SHP77 (cell line): ENCODE measurements around the gene DCAF15.

Experiments used
- DNase-seq, 2 experiments: peaks; one replicate each; lab custom pipeline; 2025; lab: John Stamatoyannopoulos, UW

The DCAF15 gene

DNA sequence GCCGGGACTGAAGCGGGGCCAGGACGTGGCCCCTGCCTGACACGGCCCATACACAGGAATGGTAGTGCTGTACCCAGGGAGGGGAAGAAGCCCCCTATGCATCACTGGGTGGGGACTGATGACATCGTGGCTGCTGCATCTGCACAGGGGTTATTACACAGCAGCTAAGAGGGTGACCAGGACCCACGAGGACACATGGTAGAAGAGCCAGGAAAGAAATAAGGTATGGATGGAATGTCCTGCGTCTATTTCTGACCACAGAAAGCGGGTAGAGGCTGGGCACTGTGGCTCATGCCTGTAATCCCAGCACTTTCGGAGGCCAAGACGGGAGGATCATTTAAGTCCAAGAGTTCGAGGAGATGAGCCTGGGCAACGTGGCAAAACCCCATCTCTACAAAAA, 24.1 kb downstream of the DCAF15 start:
- no peak for DNase-seq

DNA sequence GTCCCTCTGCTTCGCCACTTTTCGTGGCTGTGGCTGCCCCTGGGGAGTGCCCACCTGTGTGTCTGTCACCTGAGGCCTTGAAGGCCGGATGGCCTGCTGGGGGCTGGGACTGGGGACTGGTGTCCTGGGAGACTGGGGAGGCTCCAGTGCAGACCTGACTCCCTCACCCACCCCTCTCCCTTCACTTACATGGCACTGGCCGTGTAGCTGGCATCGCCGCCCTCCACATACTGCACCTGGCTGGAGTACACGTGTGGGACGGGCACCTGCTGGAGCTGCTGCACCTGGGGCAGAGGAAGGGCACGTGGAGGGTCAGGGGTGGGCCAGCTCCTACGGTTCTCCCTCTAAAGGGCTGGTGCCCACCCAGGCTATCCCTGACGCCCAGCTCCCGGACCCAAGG, 25.5 kb downstream of the DCAF15 start:
- DNase-seq, result no peak

DNA sequence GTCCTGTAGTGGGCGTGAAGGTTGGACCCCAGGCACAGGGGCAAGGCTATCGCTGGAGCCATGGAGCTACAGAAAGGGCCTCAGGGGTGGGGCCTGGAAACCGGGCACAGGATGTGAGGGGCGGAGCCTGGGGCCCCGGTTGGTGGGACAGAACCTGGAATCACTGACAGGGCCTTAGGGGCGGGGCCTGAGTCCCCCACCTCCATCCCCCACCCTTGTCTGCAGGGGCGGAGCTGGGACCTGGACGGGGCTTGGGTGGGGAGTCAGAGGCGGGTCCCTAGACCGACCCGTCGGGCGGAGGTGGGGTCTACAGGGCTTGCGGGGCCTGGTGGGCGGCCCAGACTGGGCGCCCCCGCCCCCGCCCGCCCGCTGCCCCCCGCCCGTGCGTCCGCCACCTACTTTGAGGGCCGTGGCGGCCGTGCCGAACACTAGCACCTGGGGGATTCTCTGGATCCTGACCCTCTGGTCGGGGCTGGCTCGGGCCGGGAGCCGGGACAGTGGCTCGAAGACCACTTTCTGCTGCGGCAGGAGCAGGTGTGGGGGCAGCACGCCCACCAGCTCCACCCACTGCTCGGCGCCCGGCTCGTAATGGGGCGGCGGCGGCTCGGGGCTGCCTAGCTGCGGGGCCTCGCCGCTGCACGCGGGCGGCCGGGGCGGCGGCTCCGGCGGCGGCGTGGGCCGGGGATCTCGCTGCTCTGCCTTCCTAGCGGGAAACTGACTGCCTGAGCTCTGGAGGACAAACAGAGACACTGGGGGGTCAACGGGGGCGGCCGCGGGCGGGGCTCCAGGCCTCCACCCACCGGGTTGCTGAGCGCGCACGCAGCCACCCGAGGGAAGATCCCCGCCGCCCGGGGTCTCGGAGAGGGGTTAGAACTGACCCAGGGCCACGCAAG, 26.3 kb downstream of the DCAF15 start:
- DNase-seq, result no peak

DNA sequence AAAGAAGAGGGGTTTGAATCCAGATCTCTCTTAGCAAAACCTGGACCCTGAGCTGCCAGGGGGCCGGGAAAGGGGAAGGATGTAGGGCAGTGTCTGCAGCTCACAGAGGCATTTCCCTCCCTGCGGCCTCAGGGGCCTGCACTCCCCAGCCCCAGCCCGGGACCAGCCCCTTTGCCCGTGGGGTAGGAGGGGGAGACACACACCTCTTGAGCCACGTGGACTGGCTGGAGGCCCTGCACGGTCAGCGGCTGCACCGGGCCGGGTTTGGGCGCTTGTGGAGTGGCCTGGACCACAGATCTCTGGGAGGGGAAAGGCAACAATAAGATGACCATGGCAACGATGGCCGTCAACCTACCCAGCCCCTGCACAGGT, 26.9 kb downstream of the DCAF15 start:
- DNase-seq, result no peak

GRCh38 chr19:13979686-13980085, 27.4 kb downstream of the DCAF15 start:
- DNase-seq, result no peak

DNA sequence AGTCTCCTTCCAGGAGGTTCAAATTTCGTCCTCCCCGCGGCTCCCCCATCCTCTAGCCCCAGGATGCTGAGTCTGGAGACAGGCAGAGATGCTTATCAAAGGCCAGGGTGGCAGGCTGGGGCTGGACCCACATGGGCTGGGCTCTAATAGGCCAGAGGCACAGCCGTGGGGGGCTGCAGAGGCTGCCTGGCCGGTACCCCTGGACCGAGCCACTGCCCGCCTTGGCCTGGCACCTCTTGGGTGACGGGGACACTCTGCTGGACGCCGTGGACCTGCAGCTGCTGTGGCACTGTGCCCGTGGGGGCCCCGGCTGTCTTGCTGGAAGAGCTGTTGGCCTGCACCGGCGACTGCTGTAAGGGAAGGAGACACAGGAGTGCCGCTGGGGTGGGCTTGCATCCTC, 28.0 kb downstream of the DCAF15 start:
- DNase-seq, result no peak

DNA sequence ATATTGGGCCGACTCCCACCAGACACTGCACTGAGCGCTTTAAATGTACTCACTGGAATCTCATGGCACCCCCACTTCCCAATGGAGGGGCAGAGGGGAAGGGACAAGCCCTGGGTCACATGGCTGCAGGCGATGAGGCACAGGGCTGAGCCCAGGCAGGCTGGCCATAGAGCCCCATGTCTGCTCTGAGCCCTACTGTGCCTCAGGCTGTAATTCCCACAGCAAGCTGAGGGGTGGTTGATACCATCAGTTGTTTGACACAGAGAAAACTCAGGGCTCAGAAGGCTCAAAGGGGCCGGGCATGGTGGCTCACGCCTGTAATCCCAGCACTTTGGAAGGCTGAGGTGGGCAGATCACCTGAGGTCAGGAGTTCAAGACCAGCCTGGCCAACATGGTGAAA, 28.7 kb downstream of the DCAF15 start:
- no peak for DNase-seq

- DNase-seq, result no peak
Measured at GRCh38 chr19:13981467-13981866, 29.2 kb downstream of the DCAF15 start.

GRCh38 chr19:13981988-13982501, 29.7 kb downstream of the DCAF15 start:
- DNase-seq, result no peak

- no peak for DNase-seq
Measured at GRCh38 chr19:13982773-13983172, 30.5 kb downstream of the DCAF15 start.

DNA sequence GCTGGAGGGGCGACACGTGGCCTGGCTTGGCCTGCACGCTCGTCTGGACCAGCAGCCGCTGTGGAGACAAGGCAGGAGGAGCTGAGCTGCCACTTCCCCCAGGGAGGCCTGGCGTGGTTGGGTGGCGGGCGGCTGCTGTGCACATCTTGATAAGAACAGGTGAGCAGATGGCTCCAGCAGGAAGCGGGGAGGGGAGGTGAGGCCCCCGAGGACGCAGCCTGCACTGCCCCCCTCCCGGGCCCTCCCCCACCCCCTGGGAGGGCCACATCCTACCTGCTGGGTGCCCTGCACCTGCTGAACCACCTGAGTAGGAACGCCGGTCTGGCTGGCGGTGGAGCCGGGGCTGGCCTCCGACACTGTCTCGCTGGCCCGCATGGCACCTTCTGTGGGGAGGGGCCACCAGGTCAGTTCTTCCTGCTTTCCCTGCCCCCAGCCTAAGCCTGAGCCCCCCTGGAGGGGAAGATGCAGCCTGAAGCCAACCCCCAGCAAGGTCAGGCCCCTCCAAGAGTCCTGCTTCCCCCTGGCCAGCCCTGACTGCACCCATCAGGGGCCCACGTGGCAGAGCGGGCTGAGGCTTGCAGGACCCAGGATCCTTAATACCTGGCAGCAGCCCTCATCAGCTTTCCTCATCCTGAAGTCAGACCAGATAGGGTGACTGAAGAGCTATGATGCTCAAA, 31.0 kb downstream of the DCAF15 start:
- DNase-seq, result no peak

DNA sequence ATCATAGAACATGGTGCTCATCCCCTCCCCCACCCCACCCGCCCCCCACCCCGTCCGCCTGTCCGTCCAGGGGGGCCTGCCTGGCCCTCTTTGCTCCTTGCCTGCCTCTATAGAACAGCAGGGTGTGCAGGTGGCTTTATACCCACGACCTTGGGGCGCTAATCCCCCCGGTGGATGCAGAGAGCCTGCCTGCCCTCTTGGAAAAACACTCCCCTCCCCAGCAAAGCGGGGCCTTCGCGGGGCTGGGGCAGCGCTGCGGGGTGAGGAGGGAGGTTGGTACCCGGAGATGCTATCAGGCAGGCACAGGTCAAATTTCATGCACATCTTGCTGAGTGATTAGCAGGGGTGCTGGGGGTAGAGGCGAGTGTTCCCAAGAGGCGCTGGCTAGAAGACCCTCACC, 31.9 kb downstream of the DCAF15 start:
- no peak for DNase-seq

DNA sequence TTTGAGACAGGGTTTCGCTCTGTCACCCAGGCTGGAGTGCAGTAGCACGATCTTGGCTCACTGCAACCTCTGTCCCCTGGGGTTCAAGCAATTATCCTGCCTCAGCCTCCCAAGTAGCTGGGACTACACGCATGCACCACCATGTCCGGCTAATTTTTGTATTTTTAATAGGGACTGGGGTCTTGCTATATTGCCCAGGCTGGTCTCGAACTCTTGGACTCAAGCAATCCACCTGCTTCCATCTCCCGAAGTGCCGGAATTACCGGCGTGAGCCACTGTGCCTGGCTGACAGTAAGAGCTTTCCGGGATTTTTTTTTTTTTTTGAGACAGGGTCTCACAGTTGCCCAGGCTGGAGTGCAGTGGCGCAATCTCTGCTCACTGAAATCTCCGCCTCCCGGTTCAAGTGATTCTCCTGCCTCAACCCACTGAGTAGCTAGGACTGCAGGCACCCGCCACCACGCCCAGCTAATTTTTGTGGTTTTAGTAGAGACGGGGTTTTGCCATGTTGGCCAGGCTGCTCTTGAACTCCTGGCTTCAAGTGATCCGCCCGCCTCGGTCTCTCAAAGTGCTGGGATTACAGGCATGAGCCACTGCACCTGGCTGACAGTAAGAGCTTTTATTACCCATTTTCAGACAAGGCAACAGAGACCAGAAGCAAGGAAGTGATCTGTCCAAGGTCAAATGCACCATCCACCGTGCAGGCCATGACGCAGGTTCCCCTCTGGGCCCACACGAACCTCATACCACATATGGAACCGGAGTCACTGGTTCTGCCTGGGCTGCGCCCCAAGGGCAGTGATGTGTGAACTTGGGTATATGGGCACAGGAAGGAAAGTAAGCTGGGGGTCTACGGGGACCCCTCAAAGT, 32.8 kb downstream of the DCAF15 start:
- DNase-seq, result no peak

DNA sequence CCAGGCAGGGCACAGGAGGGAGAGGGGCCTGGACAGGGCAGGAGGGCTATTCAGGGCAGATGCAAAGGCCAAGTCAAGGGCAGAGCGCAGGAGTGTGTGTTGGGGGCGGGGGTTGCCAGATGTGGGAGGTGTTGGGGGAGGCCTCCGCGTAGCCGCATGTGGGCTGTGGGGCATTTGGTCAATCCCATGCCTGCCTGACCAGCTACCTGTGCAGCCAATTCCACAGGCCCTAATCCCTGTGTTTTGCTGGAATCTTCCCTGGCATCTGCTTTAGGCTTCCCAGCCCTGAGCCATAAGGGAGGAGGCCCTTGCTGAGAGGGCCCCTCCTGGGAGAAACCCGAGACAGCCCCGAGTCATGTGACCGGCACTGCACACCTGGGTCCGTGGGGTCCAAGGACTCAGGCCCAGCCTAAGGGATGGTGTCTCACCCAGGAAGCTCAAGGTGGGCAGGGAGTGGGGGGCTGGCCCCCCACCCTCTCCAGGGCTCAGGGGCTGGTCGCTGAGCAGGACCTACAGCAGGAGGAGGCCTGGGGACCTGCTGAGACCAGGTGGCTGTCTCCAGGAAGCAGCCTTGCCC, 33.5 kb downstream of the DCAF15 start:
- DNase-seq, result no peak

GRCh38 chr19:13986348-13986904, 34.1 kb downstream of the DCAF15 start:
- peak; percentile 56 to 67 for DNase-seq

GRCh38 chr19:13987101-13987890, 35.0 kb downstream of the DCAF15 start:
- DNase-seq, result no peak

DNA sequence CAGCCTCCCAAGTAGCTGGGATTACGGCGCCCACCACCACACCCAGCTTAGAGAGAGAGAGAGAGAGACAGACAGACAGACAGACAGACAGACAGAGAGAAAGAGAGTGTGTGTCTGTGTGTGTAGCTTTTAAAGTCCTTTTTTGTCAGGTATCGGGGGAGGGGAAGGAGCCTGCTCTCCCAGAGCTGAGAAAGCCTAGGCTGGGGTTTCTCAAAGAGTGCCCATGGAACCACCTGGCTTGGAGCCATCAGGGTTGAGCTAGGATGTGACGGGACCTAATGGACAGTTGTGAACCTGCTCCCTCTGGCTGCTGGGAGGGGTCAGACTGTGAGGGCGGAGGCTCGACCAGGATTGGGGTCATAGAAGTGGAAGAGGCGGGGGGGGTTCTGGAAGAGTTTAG, 37.2 kb downstream of the DCAF15 start:
- no peak for DNase-seq

- no peak for DNase-seq
Measured at GRCh38 chr19:13990085-13990484, 37.8 kb downstream of the DCAF15 start.

GRCh38 chr19:13992025-13992424, 39.7 kb downstream of the DCAF15 start:
- no peak for DNase-seq

GRCh38 chr19:13993590-13994300, 41.4 kb downstream of the DCAF15 start:
- DNase-seq, result no peak
